ENCODE results near the gene RCOR3.

DNA sequence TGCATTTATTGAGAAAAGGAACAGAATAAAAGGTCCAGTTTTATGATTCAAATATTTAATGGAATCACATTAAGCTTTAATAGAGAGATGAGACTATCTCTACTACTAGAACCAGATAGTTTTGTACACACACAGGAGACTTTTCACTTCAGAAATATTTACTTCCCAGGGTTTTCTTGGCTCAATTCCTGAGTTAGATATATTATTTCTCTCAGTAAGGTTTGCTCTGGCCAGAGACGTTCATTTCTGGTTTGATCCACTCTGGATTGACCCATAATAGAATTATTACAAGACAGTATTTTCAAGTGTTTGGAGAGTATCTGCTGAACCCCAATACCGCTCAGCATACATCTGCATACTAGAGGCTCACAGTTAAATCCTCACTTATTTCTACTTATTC lies 1.3 kb upstream of the RCOR3 start:
- TF ChIP-seq, protein P1, sequence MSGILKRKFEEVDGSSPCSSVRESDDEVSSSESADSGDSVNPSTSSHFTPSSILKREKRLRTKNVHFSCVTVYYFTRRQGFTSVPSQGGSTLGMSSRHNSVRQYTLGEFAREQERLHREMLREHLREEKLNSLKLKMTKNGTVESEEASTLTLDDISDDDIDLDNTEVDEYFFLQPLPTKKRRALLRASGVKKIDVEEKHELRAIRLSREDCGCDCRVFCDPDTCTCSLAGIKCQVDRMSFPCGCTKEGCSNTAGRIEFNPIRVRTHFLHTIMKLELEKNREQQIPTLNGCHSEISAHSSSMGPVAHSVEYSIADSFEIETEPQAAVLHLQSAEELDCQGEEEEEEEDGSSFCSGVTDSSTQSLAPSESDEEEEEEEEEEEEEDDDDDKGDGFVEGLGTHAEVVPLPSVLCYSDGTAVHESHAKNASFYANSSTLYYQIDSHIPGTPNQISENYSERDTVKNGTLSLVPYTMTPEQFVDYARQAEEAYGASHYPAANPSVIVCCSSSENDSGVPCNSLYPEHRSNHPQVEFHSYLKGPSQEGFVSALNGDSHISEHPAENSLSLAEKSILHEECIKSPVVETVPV (CRISPR knock-in tag; IDR thresholded peaks at IDR 0.05) = no peak
- no peak for TF ChIP-seq ZFP3 (CRISPR knock-in tag; IDR thresholded peaks at IDR 0.05)

Measured in SK-N-SH treated with all-trans-retinoic acid at 6 μM for 48 hours (cell line).